Mesangial cell (primary cell): ENCODE measurements around the gene AUTS2. TPM values are rescaled to one million over a fixed set of nuclear protein-coding genes. Genes with fewer than 3 reads are reported as not detected.

ENCODE experiments used
- total RNA-seq: library from RNA; depleted of rRNA; stranded (reverse); fragments of >200 nt; gene quantifications from 2 replicates; pipeline ENCODE4 v1.2.3, GENCODE V29; 2015

Gene AUTS2
- total RNA-seq, result 8.6 and 12.3 TPM in 2 replicates

DNA sequence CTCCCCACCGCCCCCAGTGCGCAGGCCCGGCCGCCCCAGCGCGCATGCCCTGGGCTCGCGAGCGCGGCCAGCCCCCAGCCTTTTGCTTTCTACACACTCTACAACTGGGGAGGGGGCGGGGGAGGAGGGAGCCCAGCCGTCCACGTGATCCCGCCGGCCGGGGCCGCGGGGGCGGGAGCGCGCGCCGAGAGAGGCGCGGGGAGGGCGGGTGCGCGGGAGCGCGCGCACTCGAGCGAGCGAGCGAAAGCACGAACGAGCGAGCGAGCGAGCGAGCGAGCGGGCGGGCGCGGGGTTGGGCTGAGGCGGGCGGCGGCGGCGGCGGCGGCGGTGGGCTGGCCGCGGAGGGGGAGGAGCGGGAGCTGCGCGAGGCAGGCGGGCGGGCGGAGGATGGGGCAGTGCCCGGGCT, at the start of gene AUTS2:
AUTS2 (plus strand) TSS at position 395 of the 406 bp plus-strand sequence. CDS start 1,179 bp downstream, outside the sequence.

